Transverse colon (tissue), 4 donors: Measurements from ENCODE around the gene GTPBP1.

Source experiments
- CTCF ChIP-seq, 5 experiments: fragments of 200-600 bp in 3 of 5; fragments of 450-650 bp in 2 of 5; sonication (generic) in 3 of 5; IDR thresholded peaks; 1 replicate in 2 of 5; 2 replicates in 3 of 5; pipeline ENCODE4 v1.5.1; 2016 to 2017; ENCODE audit warnings: antibody characterized with exemption in 5 of 5, inconsistent platforms in 3 of 5, mild to moderate bottlenecking in 2 of 5, moderate library complexity in 1 of 5
- EP300 ChIP-seq: sonication (generic); formaldehyde crosslinking; IDR thresholded peaks from one replicate; pipeline ENCODE4 v1.6.1; 2017; ENCODE audit warnings: antibody characterized with exemption, low read depth
- POLR2A ChIP-seq: fragments of 450-650 bp; IDR thresholded peaks from one replicate; pipeline ENCODE4 v1.6.1; 2016; ENCODE audit warnings: antibody characterized with exemption, mild to moderate bottlenecking, moderate library complexity
- POLR2AphosphoS5 ChIP-seq, 3 donors: sonication (generic); formaldehyde crosslinking; IDR thresholded peaks; one replicate each; pipeline ENCODE4 v1.6.1; 2016; ENCODE audit warnings: antibody characterized with exemption in 3 of 3

GRCh38 chr22:38777087-38777671, 71.4 kb downstream of the GTPBP1 start:
- TF ChIP-seq CTCF (IDR thresholded peaks at IDR 0.05) = no peak
- TF ChIP-seq POLR2A = no peak
- no peak for TF ChIP-seq POLR2AphosphoS5 (IDR thresholded peaks at IDR 0.05)
- no peak for TF ChIP-seq EP300
